Activated CD4-positive, alpha-beta T cell treated with anti-CD3 and anti-CD28 coated beads for 36 hours (primary cell): ENCODE measurements around the gene SUPV3L1. TPM values are rescaled to one million over a fixed set of nuclear protein-coding genes. Genes with fewer than 3 reads are reported as not detected.
"Not testable (repeated sequence)": the region's sequence is repeated elsewhere in the genome, so short reads cannot be mapped to it uniquely, and the experiment has no call there.

ENCODE experiments used
- ATAC-seq: fragments of 200-7000 bp; cut with Tn5 transposase; one replicate; pipeline ENCODE4 v1.10.0; 2021; ENCODE audit warnings: mild to moderate bottlenecking, moderate library complexity
- CTCF ChIA-PET: fragments of 350-600 bp; sonication (Branson Sonifier 250); formaldehyde crosslinking; loops from one replicate; lab custom pipeline; 2021; ENCODE audit warnings: antibody characterized with exemption; lab: Charles Lee
- POLR2A ChIA-PET: fragments of 350-600 bp; sonication (Branson Sonifier 250); formaldehyde crosslinking; loops from one replicate; lab custom pipeline; 2021; ENCODE audit warnings: antibody characterized with exemption, inconsistent platforms; lab: Charles Lee
- DNase-seq: peaks from one replicate; pipeline ENCODE4 v3.0.0-alpha.2; 2020
- H3K27ac Mint-ChIP-seq: one replicate; pipeline ENCODE4 v1.8.0; 2021; ENCODE audit warnings: mixed read lengths
- H3K27me3 Mint-ChIP-seq: one replicate; pipeline ENCODE4 v1.8.0; 2021; ENCODE audit warnings: mixed read lengths
- H3K36me3 Mint-ChIP-seq: one replicate; pipeline ENCODE4 v1.8.0; 2021; ENCODE audit warnings: low read depth, mixed read lengths
- H3K4me1 Mint-ChIP-seq: one replicate; pipeline ENCODE4 v1.8.0; 2021; ENCODE audit warnings: mixed read lengths
- H3K4me3 Mint-ChIP-seq: one replicate; pipeline ENCODE4 v1.8.0; 2021; ENCODE audit warnings: mild to moderate bottlenecking, moderate library complexity, mixed read lengths
- H3K9me3 Mint-ChIP-seq: one replicate; pipeline ENCODE4 v1.8.0; 2021; ENCODE audit warnings: low read depth, mixed read lengths
- intact Hi-C, 2 experiments: fragments of 100-400 bp; cut with DNase I in 1 of 2; cut with micrococcal nuclease in 1 of 2; formaldehyde crosslinking; loops; one replicate each; pipeline versions ENCODE4 v1.14.2 to v1.15.1; 2022 to 2024; cut with DNase I, micrococcal nuclease
- total RNA-seq, 2 experiments: library from RNA; stranded (reverse); gene quantifications; one replicate each; pipeline ENCODE4 v1.2.3, GENCODE V29; 2021

Gene SUPV3L1
- total RNA-seq = 10 to 100 TPM; 46.6 to 54.1 TPM

- Mint-ChIP-seq H3K4me1 (peaks cover 38% of the 10 kb centered on the region), H3K27ac (peak within 1 kb of the TSS; percentile 100), H3K4me3 (peak within 1 kb of the TSS; percentile 90), H3K36me3 (peaks cover 2% of the 10 kb centered on the region), H3K27me3 (no peaks in the 10 kb centered on the region), H3K9me3 (no peaks in the 10 kb centered on the region)
- ChIA-PET POLR2A (interaction anchor here (0.5 kb wide), 1 partner anchor 432 kb away, joined by 3 read pairs; no protein-coding TSS in a partner anchor), CTCF (interaction anchor here (0.6 to 0.7 kb wide), 3 partner anchors 25 to 46 kb away, joined by 3 read pairs; no protein-coding TSS in a partner anchor)
- intact Hi-C loops = loop anchor here (1.0 to 5.0 kb wide), 15 partner anchors 35 to 992 kb away; partner anchors contain the start of genes DDX21 (in 2 of the 2), VPS26A (in 2 of the 2), DDX50 (in 1 of the 2) and KIFBP (in 1 of the 2)
- peak; percentile 91 for DNase-seq
- ATAC-seq = peak; percentile 89
Measured at GRCh38 chr10:69179743-69180524, at the start of gene SUPV3L1. Gene SUPV3L1 (plus strand): TSS chr10:69180234. CDS start chr10:69180292, 58 bp downstream.

GRCh38 chr10:69130251-69130650 is 49.8 kb upstream of the SUPV3L1 start:
- H3K4me1 Mint-ChIP-seq = peaks cover 42% of the 10 kb centered on the region
- POLR2A ChIA-PET = interaction anchor here (0.7 to 1.0 kb wide), 2 partner anchors 65 to 70 kb away, joined by 3 to 4 read pairs; no protein-coding TSS in a partner anchor
- DNase-seq (no peak), ATAC-seq (no peak)
- H3K27ac Mint-ChIP-seq = no peak overlapping the region
- H3K27me3 Mint-ChIP-seq = no peaks in the 10 kb centered on the region
- no peaks in the 10 kb centered on the region for H3K9me3 Mint-ChIP-seq
- no peak overlapping the region for H3K4me3 Mint-ChIP-seq
- intact Hi-C loops = no loop called here
- CTCF ChIA-PET = no interaction called here
- H3K36me3 Mint-ChIP-seq = peaks cover 14% of the 10 kb centered on the region

- CTCF ChIA-PET = interaction anchor here (0.5 kb wide), 1 partner anchor 28 kb away, joined by 3 read pairs; no protein-coding TSS in a partner anchor
Measured at GRCh38 chr10:69139961-69140360, 40.1 kb upstream of the SUPV3L1 start.

GRCh38 chr10:69141304-69141703 is 38.7 kb upstream of the SUPV3L1 start:
- CTCF ChIA-PET = interaction anchor here (1.1 to 1.2 kb wide), 2 partner anchors 17 to 160 kb away, joined by 3 to 5 read pairs; no protein-coding TSS in a partner anchor
- Mint-ChIP-seq H3K36me3 (peaks cover 5% of the 10 kb centered on the region), H3K27me3 (no peaks in the 10 kb centered on the region), H3K4me1 (peaks cover 10% of the 10 kb centered on the region), H3K9me3 (no peaks in the 10 kb centered on the region), H3K27ac (no peak overlapping the region), H3K4me3 (no peak overlapping the region)
- DNase-seq = no peak
- POLR2A ChIA-PET = no interaction called here
- intact Hi-C loops = no loop called here
- ATAC-seq = no peak

More at GRCh38 chr10:69139961-69140360, 40.1 kb upstream of the SUPV3L1 start:
- H3K4me1 Mint-ChIP-seq = peaks cover 10% of the 10 kb centered on the region
- no peaks in the 10 kb centered on the region for H3K9me3 Mint-ChIP-seq
- intact Hi-C loops = no loop called here
- no peak overlapping the region for H3K27ac Mint-ChIP-seq
- POLR2A ChIA-PET = no interaction called here
- ATAC-seq (no peak), DNase-seq (no peak)
- H3K36me3 Mint-ChIP-seq = peaks cover 9% of the 10 kb centered on the region
- no peak overlapping the region for H3K4me3 Mint-ChIP-seq
- H3K27me3 Mint-ChIP-seq = no peaks in the 10 kb centered on the region

- POLR2A ChIA-PET, H3K27me3 Mint-ChIP-seq, H3K4me3 Mint-ChIP-seq, H3K36me3 Mint-ChIP-seq, H3K9me3 Mint-ChIP-seq, CTCF ChIA-PET, intact Hi-C loops, H3K27ac Mint-ChIP-seq, DNase-seq, ATAC-seq: not testable (repeated sequence)
- H3K4me1 Mint-ChIP-seq = peaks cover 17% of the 10 kb centered on the region
Measured at GRCh38 chr10:69142074-69142473, 38.0 kb upstream of the SUPV3L1 start.

GRCh38 chr10:69142983-69143382 is 37.1 kb upstream of the SUPV3L1 start:
- peaks cover 18% of the 10 kb centered on the region for H3K4me1 Mint-ChIP-seq
- ATAC-seq = no peak
- intact Hi-C loops = no loop called here
- DNase-seq = no peak
- peaks cover 6% of the 10 kb centered on the region for H3K36me3 Mint-ChIP-seq
- no peak overlapping the region for H3K27ac Mint-ChIP-seq
- H3K9me3 Mint-ChIP-seq = no peaks in the 10 kb centered on the region
- no peak overlapping the region for H3K4me3 Mint-ChIP-seq
- ChIA-PET POLR2A (no interaction called here), CTCF (no interaction called here)
- no peaks in the 10 kb centered on the region for H3K27me3 Mint-ChIP-seq

GRCh38 chr10:69145329-69145728 is 34.7 kb upstream of the SUPV3L1 start:
- H3K4me3 Mint-ChIP-seq = no peak overlapping the region
- H3K36me3 Mint-ChIP-seq = peaks cover 6% of the 10 kb centered on the region
- no peaks in the 10 kb centered on the region for H3K27me3 Mint-ChIP-seq
- H3K4me1 Mint-ChIP-seq = peaks cover 17% of the 10 kb centered on the region
- no peaks in the 10 kb centered on the region for H3K9me3 Mint-ChIP-seq
- POLR2A ChIA-PET = no interaction called here
- CTCF ChIA-PET = no interaction called here
- H3K27ac Mint-ChIP-seq = no peak overlapping the region
- DNase-seq (no peak), ATAC-seq (no peak)
- intact Hi-C loops = no loop called here

- H3K36me3 Mint-ChIP-seq = peaks cover 6% of the 10 kb centered on the region
- H3K9me3 Mint-ChIP-seq = no peaks in the 10 kb centered on the region
- H3K4me3 Mint-ChIP-seq = no peak overlapping the region
- no peak for ATAC-seq
- no peaks in the 10 kb centered on the region for H3K27me3 Mint-ChIP-seq
- intact Hi-C loops = no loop called here
- ChIA-PET POLR2A (no interaction called here), CTCF (interaction anchor here (1.6 kb wide), 1 partner anchor 9 kb away, joined by 4 read pairs; no protein-coding TSS in a partner anchor)
- H3K4me1 Mint-ChIP-seq = peaks cover 17% of the 10 kb centered on the region
- no peak overlapping the region for H3K27ac Mint-ChIP-seq
- DNase-seq = no peak
Measured at GRCh38 chr10:69145864-69146263, 34.2 kb upstream of the SUPV3L1 start.

- ChIA-PET CTCF (interaction anchor here (1.0 to 1.6 kb wide), 3 partner anchors 8 to 53 kb away, joined by 3 to 4 read pairs (median 3); no protein-coding TSS in a partner anchor), POLR2A (no interaction called here)
- Mint-ChIP-seq H3K27ac (peak overlapping the region; percentile 15), H3K27me3 (no peaks in the 10 kb centered on the region), H3K4me1 (peaks cover 17% of the 10 kb centered on the region), H3K9me3 (no peaks in the 10 kb centered on the region), H3K4me3 (no peak overlapping the region), H3K36me3 (peaks cover 6% of the 10 kb centered on the region)
- intact Hi-C loops = no loop called here
- ATAC-seq (peak; percentile 16), DNase-seq (no peak)
Measured at GRCh38 chr10:69146759-69147158, 33.3 kb upstream of the SUPV3L1 start.

GRCh38 chr10:69151984-69152383 is 28.1 kb upstream of the SUPV3L1 start:
- Mint-ChIP-seq H3K9me3 (no peaks in the 10 kb centered on the region), H3K4me3 (no peak overlapping the region), H3K27me3 (no peaks in the 10 kb centered on the region), H3K4me1 (peaks cover 16% of the 10 kb centered on the region), H3K27ac (no peak overlapping the region), H3K36me3 (no peaks in the 10 kb centered on the region)
- POLR2A ChIA-PET = no interaction called here
- DNase-seq (peak; percentile 38), ATAC-seq (peak; percentile 55)
- CTCF ChIA-PET = no interaction called here
- intact Hi-C loops = no loop called here

GRCh38 chr10:69153227-69153626 is 26.8 kb upstream of the SUPV3L1 start:
- Mint-ChIP-seq H3K9me3 (no peaks in the 10 kb centered on the region), H3K36me3 (peaks cover under 1% of the 10 kb centered on the region), H3K4me1 (peaks cover 11% of the 10 kb centered on the region), H3K27ac (no peak overlapping the region), H3K4me3 (no peak overlapping the region), H3K27me3 (no peaks in the 10 kb centered on the region)
- DNase-seq (no peak), ATAC-seq (no peak)
- intact Hi-C loops = no loop called here
- POLR2A ChIA-PET = interaction anchor here (0.6 kb wide), 1 partner anchor 821 kb away, joined by 3 read pairs; the partner anchor contains the start of gene HNRNPH3
- CTCF ChIA-PET = no interaction called here
